Measurements from ENCODE around the gene CUL7. TPM values are rescaled to one million over a fixed set of nuclear protein-coding genes. Genes with fewer than 3 reads are reported as not detected.

The CUL7 gene
- total and polyA plus RNA-seq, 2 of the 8 experiments (the other 6 are each of a cell fraction or from before 2014, with no cell fraction given): 10.8 to 15.0 TPM

GRCh38 chr6:43006251-43006650 is 47.4 kb downstream of the CUL7 start:
- Histone ChIP-seq H3K27me3 (replicated peaks in 1 of 4; ENCODE audit: control insufficient read depth in 3 of 4, extremely low read depth in 1 of 4, insufficient read depth in 3 of 4, low read length in 3 of 4) (no peaks in the 10 kb centered on the region), H3K79me1 (ENCODE audit: low read depth, low read length) (peaks cover 3% of the 10 kb centered on the region), H3K9ac (replicated peaks in 1 of 4; ENCODE audit: extremely low read depth in 1 of 4, low read depth in 3 of 4, low read length in 3 of 4) (no peak overlapping the region), H3K23ac (ENCODE audit: insufficient read length) (no peak overlapping the region), H3K23me2 (ENCODE audit: low read depth, low read length) (no peaks in the 10 kb centered on the region), H2BK20ac (ENCODE audit: low read length) (no peak overlapping the region), H2BK120ac (replicated peaks; ENCODE audit: low read depth, low read length) (no peak overlapping the region), H3K79me2 (ENCODE audit: control insufficient read depth in 1 of 2, insufficient read depth in 2 of 2, low read length in 2 of 2) (no peaks in the 10 kb centered on the region), H3K56ac (replicated peaks; ENCODE audit: insufficient read length, low read depth, low read length) (no peak overlapping the region), H3K4me1 (replicated peaks in 1 of 4; ENCODE audit: control insufficient read depth in 3 of 4, insufficient read depth in 4 of 4, low read length in 3 of 4) (no peaks in the 10 kb centered on the region), H4K20me1 (replicated peaks in 1 of 2; ENCODE audit: control insufficient read depth in 1 of 2, insufficient read depth in 2 of 2, low read length in 2 of 2) (peaks cover 0 to 14% of the 10 kb centered on the region in 2 experiments), H2BK15ac (ENCODE audit: low read length) (no peak overlapping the region), H2AK5ac (ENCODE audit: low read depth, low read length) (no peak overlapping the region), H3K4ac (replicated peaks; ENCODE audit: insufficient read length, low read depth, low read length) (no peak overlapping the region), H3K27ac (ENCODE audit: low read depth, low read length) (no peak overlapping the region), H3K14ac (ENCODE audit: insufficient read length) (no peak overlapping the region), H3K4me3 (ENCODE audit: extremely low read depth in 1 of 4, insufficient read depth in 2 of 4, low read depth in 3 of 4, low read length in 4 of 4) (no peak overlapping the region), H3K36me3 (ENCODE audit: control insufficient read depth in 2 of 4, insufficient read depth in 4 of 4, low read length in 3 of 4) (peaks cover 9 to 44% (median 28%) of the 10 kb centered on the region in 4 experiments), H2BK5ac (ENCODE audit: low read depth, low read length) (no peak overlapping the region), H3K18ac (ENCODE audit: extremely low read depth, low read length) (no peak overlapping the region), H2BK12ac (ENCODE audit: low read depth, low read length) (no peak overlapping the region), H2AFZ (ENCODE audit: low read length) (no peak overlapping the region), H4K91ac (replicated peaks; ENCODE audit: insufficient read length, low read length) (no peak overlapping the region), H3K9me3 (ENCODE audit: insufficient read depth in 2 of 2, low read depth in 1 of 2, low read length in 1 of 2) (no peaks in the 10 kb centered on the region), H3K4me2 (ENCODE audit: insufficient read depth in 1 of 2, low read depth in 2 of 2, low read length in 2 of 2) (no peak overlapping the region), H4K5ac (ENCODE audit: insufficient read length, low read depth, low read length) (no peak overlapping the region), H4K8ac (ENCODE audit: extremely low read depth, insufficient read depth, low read length) (no peak overlapping the region)
- FAIRE-seq (no peak), DNase-seq (ENCODE audit: low read depth in 1 of 2, low spot score in 2 of 2) (no peak)
- ChIA-PET POLR2A (ENCODE audit: partially characterized antibody) (interaction anchor here (0.8 to 2.0 kb wide), 5 partner anchors 11 to 23 kb away, joined by 3 to 11 read pairs (median 4); partner anchors contain the start of gene RRP36), CTCF (ENCODE audit: partially characterized antibody) (interaction anchor here (0.5 to 6.0 kb wide), 11 partner anchors 9 to 359 kb away, joined by 3 to 33 read pairs (median 4); partner anchors contain the start of gene RRP36)
- WGBS, 2 experiments (ENCODE audit: extremely low coverage in 1 of 2, insufficient coverage in 1 of 2, insufficient read length in 1 of 2, insufficient replicate concordance in 2 of 2, low coverage in 1 of 2, low lambda C conversion rate in 2 of 2, missing lambda C conversion rate in 1 of 2): 89% methylated on average over 11 of the region's 11 CpGs; no CpG with 5 or more reads in 1 of the 2 experiments
- TF ChIP-seq GABPA (IDR thresholded peaks at IDR 0.05; ENCODE audit: borderline replicate concordance, insufficient read depth, low read length) (no peak), POLR2A (IDR thresholded peaks at IDR 0.05; ENCODE audit: control extremely low read depth in 1 of 2, low read depth in 2 of 2, low read length in 2 of 2) (no peak), EP300 (IDR thresholded peaks at IDR 0.05; ENCODE audit: borderline replicate concordance in 1 of 2, low read depth in 2 of 2, low read length in 2 of 2) (no peak), KDM4A (IDR thresholded peaks at IDR 0.05; ENCODE audit: low read depth, low read length, severe bottlenecking) (no peak)
